GM15510 (cell line): ENCODE results near the gene SMIM36.

Source experiments
- POLR2A ChIP-seq: IDR thresholded peaks from 3 replicates; pipeline ENCODE4 v1.6.1; 2011; ENCODE audit warnings: borderline replicate concordance; ENCODE audit not compliant: insufficient read length; ENCODE audit errors: extremely low read depth

SMIM36 gene

GRCh38 chr17:55524440-55525220, 13.4 kb upstream of the SMIM36 start:
- no peak for TF ChIP-seq POLR2A

GRCh38 chr17:55521186-55521585, 9.9 kb upstream of the SMIM36 start:
- no peak for TF ChIP-seq POLR2A

GRCh38 chr17:55520402-55520801, 9.2 kb upstream of the SMIM36 start:
- TF ChIP-seq POLR2A = no peak

DNA sequence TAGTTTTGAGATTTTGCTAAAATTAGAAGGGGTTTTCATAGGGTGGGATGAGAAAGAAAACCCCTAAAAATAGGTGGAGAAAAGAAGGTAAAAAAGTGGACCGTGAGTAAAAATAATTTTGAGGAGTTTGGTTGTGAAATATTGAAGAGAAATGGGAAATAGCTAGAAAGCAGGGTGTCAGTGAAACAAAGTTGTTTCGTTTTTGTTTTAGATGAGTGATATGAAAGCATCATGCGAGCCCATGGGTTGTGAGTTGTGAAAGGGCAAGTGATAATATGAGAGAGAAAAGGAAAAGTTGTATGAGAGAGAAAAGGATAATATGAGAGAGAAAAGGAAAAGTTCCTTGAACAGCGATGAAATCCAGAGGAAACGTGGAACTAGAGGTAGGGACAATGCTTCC, 7.3 kb upstream of the SMIM36 start:
- no peak for TF ChIP-seq POLR2A

DNA sequence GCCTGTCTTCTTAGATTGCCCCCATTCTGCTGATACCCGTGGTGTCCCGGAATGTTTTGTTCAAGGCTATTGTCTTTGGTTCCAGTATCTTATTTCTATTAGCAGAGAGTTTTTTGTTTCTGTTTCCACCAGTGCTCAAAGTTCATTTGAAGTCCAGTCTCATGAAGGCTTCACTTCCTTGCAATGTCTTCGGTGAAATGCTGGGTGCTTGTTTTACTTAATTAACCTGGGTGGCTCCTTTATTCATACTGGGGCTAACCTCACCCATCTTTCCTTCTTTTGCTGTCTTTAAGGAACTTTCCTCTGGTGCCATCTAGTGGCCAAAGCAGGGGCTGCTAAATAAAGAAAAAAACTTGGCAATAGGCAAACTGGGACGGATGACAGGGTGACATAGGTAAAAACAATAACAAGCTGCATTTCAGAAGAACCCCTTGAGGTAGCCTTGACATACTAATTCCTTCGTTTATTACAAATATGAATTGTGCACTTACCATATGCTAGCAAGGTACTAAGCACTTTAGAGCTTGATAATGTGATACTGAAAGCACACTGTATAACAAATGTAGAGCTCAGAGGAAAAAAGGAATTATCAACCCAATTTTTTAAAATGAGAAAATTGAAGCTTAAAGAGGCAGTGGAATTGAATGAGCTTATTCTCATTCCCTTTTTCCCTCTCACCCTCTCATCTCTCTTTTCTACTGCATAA, 2.8 kb upstream of the SMIM36 start:
- TF ChIP-seq POLR2A = no peak

DNA sequence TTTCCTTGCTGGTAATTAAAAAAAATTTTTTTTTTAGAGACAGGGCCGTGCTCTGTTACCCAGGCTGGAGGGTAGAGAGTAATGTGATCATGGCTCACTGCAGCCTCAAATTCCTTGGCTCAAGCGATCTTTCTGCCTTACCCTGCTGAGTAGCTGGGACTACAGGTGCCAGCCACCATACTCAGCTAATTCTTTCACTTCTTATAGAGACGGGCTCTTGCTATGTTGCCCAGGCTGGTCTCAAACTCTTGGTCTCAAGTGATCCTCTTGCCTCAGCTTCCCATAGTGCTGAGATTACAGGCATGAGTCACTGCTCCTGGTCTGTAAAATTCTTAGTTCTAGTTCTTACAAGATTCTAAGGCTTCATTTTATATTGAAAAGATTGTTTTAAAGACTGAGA, 11.1 kb downstream of the SMIM36 start:
- no peak for TF ChIP-seq POLR2A

DNA sequence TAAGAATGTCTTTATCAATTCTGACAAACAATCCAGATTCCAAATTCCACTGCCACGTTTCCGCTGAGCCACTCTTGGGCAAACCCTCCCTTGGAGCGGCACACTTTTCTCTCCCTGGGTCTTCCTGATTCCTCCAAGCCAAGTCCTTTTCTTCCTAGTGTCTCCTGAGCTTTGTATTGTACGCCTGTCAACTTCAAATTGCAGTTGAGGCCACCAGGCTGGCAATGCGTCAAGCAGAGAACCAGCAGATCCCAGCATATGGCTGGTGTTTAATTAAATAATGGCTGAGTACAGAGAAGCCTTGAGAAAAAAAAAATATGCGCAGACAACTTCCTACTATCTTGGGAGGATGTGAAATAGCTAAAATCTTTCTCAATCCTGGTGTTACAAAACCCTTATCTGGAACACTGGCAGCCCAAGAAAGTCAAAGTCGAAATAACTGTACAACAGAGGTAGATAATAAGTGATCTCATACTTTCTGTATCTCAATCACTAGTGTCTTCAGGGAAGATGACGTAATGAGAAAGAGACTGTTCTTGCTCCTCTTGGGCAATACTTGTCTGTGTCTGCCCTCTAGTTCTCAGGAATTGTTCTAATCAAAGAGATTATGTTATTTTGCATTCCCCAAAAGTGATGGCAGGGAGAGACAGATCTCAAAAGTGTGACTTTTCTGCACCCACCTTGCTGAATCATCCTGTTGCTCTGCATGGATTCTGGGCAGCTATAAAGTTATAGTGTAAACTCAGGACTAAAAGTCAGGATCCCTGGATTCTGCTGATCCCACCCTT, 15.0 kb downstream of the SMIM36 start:
- TF ChIP-seq POLR2A = no peak

DNA sequence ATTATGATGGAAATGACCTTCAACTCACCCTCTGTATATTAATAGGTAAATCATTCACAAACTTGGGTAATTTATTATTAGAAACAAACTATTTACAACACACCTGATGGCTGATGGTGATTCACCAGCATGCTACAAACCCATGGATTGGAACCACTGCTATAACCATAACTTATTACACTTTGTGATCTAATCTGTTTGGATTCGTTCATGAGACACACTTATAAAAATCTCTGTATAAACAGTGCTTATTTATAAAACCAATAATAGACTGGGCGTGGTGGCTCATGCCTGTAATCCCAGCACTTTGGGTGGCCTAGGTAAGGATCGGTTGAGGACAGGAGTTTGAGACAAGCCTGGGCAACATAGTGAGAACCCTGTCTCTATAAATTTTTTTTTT, 16.0 kb downstream of the SMIM36 start:
- TF ChIP-seq POLR2A = no peak

DNA sequence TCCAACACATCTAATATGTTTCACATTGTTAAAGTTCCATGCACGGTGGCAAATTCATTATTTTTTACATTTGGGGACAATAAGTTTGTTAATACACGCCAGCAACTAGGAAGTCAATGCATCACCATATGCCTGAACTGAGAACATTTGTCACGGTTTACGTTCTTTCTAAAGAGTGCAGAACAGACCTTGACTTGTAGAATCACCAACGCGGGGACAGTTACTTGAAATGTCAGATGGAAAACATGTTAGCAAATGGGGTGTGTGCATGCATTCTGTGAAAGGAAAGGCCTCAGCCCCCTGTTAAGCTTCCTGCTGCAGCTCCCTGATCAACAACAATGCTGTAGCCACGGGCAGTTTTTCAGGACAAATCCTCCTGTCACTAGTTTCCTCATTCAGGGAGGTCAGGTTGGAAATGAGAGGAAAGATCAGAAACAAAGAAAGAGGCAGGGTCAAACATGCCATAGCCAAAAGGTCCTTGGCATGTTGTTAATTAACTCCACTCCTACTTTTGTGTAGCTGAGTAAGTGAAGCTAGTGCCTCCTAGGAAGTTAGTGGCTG, 18.4 kb downstream of the SMIM36 start:
- TF ChIP-seq POLR2A = no peak

GRCh38 chr17:55490376-55490775, 20.9 kb downstream of the SMIM36 start:
- TF ChIP-seq POLR2A = no peak

- no peak for TF ChIP-seq POLR2A
Measured at GRCh38 chr17:55487695-55488432, 23.4 kb downstream of the SMIM36 start.

DNA sequence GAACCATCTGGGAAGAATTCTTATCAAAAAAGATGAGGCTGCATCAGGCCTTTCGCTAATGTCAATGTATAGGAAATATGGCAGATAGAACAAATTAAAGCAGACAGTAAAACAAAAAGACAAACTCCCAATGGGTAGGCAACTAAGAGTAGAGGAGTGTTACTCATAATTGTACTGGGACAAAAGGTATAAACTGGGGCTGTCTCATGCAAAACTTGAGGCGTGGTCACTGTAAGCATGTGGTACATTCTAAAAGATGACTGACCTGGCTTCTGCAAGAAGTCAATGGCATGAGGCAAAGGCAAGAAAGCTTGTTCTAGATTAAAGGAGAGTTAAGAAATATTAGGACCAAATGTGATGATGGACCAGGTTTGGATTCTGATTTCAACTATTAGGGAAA, 26.7 kb downstream of the SMIM36 start:
- TF ChIP-seq POLR2A = no peak

DNA sequence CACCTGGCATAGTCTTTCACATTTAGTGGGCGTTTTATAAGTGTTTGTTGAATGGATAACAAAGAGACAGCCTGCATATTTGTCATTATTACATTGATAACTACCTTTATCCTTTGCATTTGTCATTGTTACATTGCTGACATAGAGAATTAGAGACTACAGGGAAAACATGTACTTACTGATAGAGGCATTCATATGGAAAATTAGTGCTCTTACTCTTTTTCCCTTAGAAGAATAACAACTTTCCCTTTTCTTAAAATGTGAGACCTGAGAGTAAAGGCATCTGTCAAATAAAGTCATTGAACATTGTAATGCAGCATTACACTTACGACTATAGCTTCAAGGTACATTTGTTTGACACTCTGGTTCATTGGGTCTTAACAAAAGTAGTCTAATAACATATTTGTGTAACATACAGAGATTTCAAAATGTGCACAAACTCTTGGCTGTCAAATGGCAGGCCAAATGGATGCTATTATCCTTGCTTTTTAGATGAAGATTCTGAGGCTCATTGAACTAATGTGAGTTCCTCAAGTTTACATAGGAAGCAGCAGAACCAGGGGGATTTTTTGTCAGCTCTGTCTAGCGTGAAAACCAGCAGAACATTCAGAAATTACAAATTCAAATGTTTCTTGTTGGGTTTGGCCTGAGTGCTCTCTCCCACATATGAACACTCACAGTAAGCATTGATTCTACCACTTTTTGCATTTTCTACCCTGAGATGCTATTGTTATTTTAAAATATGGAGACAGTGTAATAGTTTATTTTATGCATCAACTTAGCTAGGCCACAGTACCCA, 28.5 kb downstream of the SMIM36 start:
- TF ChIP-seq POLR2A = no peak
